Measurements from ENCODE around the gene FRS2.

Gene FRS2

GRCh38 chr12:69457433-69457832 lies 12.8 kb upstream of the FRS2 start:
- FAIRE-seq (no peak), DNase-seq (ENCODE audit: insufficient read length, low spot score) (no peak)
- TF ChIP-seq POU2F2 (IDR thresholded peaks at IDR 0.05; ENCODE audit: low read depth, low read length) (no peak), SPI1 (IDR thresholded peaks at IDR 0.05; ENCODE audit: low read depth, low read length) (no peak), PAX5 (IDR thresholded peaks at IDR 0.05; ENCODE audit: insufficient read depth, low read length, severe bottlenecking) (no peak), POLR2A (IDR thresholded peaks at IDR 0.05; ENCODE audit: low read depth, low read length) (no peak), POLR2AphosphoS5 (IDR thresholded peaks at IDR 0.05; ENCODE audit: low read depth, low read length) (no peak), TAF1 (IDR thresholded peaks at IDR 0.05; ENCODE audit: low read depth, low read length) (no peak)

- DNase-seq (ENCODE audit: insufficient read length, low spot score) (no peak), FAIRE-seq (no peak)
- TF ChIP-seq POLR2AphosphoS5 (IDR thresholded peaks at IDR 0.05; ENCODE audit: low read depth, low read length) (no peak), POLR2A (IDR thresholded peaks at IDR 0.05; ENCODE audit: low read depth, low read length) (no peak), SPI1 (IDR thresholded peaks at IDR 0.05; ENCODE audit: low read depth, low read length) (no peak), TAF1 (IDR thresholded peaks at IDR 0.05; ENCODE audit: low read depth, low read length) (no peak), POU2F2 (IDR thresholded peaks at IDR 0.05; ENCODE audit: low read depth, low read length) (no peak), PAX5 (IDR thresholded peaks at IDR 0.05; ENCODE audit: insufficient read depth, low read length, severe bottlenecking) (no peak)
Observed at GRCh38 chr12:69459477-69459876, 10.7 kb upstream of the FRS2 start.

- FAIRE-seq (no peak), DNase-seq (ENCODE audit: insufficient read length, low spot score) (no peak)
- TF ChIP-seq POLR2A (IDR thresholded peaks at IDR 0.05; ENCODE audit: low read depth, low read length): no peak
- TF ChIP-seq SPI1 (IDR thresholded peaks at IDR 0.05; ENCODE audit: low read depth, low read length): 0 out of 2 replicates have a peak, but pooled peaks have one; percentile 25
- TF ChIP-seq POLR2AphosphoS5 (IDR thresholded peaks at IDR 0.05; ENCODE audit: low read depth, low read length): no peak
Observed at GRCh38 chr12:69464428-69464827, 5.8 kb upstream of the FRS2 start.

GRCh38 chr12:69466867-69467266 lies 3.3 kb upstream of the FRS2 start:
- TF ChIP-seq PAX5 (IDR thresholded peaks at IDR 0.05; ENCODE audit: insufficient read depth, low read length, severe bottlenecking): no peak
- TF ChIP-seq SPI1 (IDR thresholded peaks at IDR 0.05; ENCODE audit: low read depth, low read length): no peak
- TF ChIP-seq POLR2AphosphoS5 (IDR thresholded peaks at IDR 0.05; ENCODE audit: low read depth, low read length): no peak
- TF ChIP-seq POU2F2 (IDR thresholded peaks at IDR 0.05; ENCODE audit: low read depth, low read length): no peak
- DNase-seq (ENCODE audit: insufficient read length, low spot score) (no peak), FAIRE-seq (no peak)

GRCh38 chr12:69467366-69467765 lies 2.8 kb upstream of the FRS2 start:
- peak; percentile 38 for FAIRE-seq
- peak; percentile 89 for TF ChIP-seq SPI1 (IDR thresholded peaks at IDR 0.05; ENCODE audit: low read depth, low read length)
- TF ChIP-seq POU2F2 (IDR thresholded peaks at IDR 0.05; ENCODE audit: low read depth, low read length): no peak
- DNase-seq (ENCODE audit: insufficient read length, low spot score): no peak

GRCh38 chr12:69468237-69469026 lies 1.8 kb upstream of the FRS2 start:
- FAIRE-seq: no peak
- DNase-seq (ENCODE audit: insufficient read length, low spot score): no peak
- TF ChIP-seq POLR2AphosphoS5 (IDR thresholded peaks at IDR 0.05; ENCODE audit: low read depth, low read length) (no peak), POLR2A (IDR thresholded peaks at IDR 0.05; ENCODE audit: low read depth, low read length) (no peak), POU2F2 (IDR thresholded peaks at IDR 0.05; ENCODE audit: low read depth, low read length) (no peak), TAF1 (IDR thresholded peaks at IDR 0.05; ENCODE audit: low read depth, low read length) (no peak), SPI1 (IDR thresholded peaks at IDR 0.05; ENCODE audit: low read depth, low read length) (no peak), PAX5 (IDR thresholded peaks at IDR 0.05; ENCODE audit: insufficient read depth, low read length, severe bottlenecking) (no peak)

- TF ChIP-seq POU2F2 (IDR thresholded peaks at IDR 0.05; ENCODE audit: low read depth, low read length) (no peak), POLR2AphosphoS5 (IDR thresholded peaks at IDR 0.05; ENCODE audit: low read depth, low read length) (no peak), SPI1 (IDR thresholded peaks at IDR 0.05; ENCODE audit: low read depth, low read length) (no peak), TAF1 (IDR thresholded peaks at IDR 0.05; ENCODE audit: low read depth, low read length) (no peak), PAX5 (IDR thresholded peaks at IDR 0.05; ENCODE audit: insufficient read depth, low read length, severe bottlenecking) (no peak), POLR2A (IDR thresholded peaks at IDR 0.05; ENCODE audit: low read depth, low read length) (no peak)
- no peak for FAIRE-seq
Observed at GRCh38 chr12:69469854-69470188, 367 bp upstream of the FRS2 start.

GRCh38 chr12:69471076-69471430 lies 865 bp downstream of the FRS2 start:
- no peak for TF ChIP-seq POLR2AphosphoS5 (IDR thresholded peaks at IDR 0.05; ENCODE audit: low read depth, low read length)
- TF ChIP-seq PAX5 (IDR thresholded peaks at IDR 0.05; ENCODE audit: insufficient read depth, low read length, severe bottlenecking): no peak
- TF ChIP-seq TAF1 (IDR thresholded peaks at IDR 0.05; ENCODE audit: low read depth, low read length): no peak
- TF ChIP-seq POLR2A (IDR thresholded peaks at IDR 0.05; ENCODE audit: low read depth, low read length): no peak
- TF ChIP-seq SPI1 (IDR thresholded peaks at IDR 0.05; ENCODE audit: low read depth, low read length): no peak
- TF ChIP-seq POU2F2 (IDR thresholded peaks at IDR 0.05; ENCODE audit: low read depth, low read length): no peak
- DNase-seq (ENCODE audit: insufficient read length, low spot score) (no peak), FAIRE-seq (no peak)

More at GRCh38 chr12:69469854-69470188, 367 bp upstream of the FRS2 start:
- no peak for DNase-seq (ENCODE audit: insufficient read length, low spot score)

- DNase-seq (ENCODE audit: insufficient read length, low spot score): no peak
- FAIRE-seq: no peak
Observed at GRCh38 chr12:69471667-69472385, 1.6 kb downstream of the FRS2 start.

More at GRCh38 chr12:69471667-69472385, 1.6 kb downstream of the FRS2 start:
- TF ChIP-seq TAF1 (IDR thresholded peaks at IDR 0.05; ENCODE audit: low read depth, low read length) (no peak), POU2F2 (IDR thresholded peaks at IDR 0.05; ENCODE audit: low read depth, low read length) (no peak), PAX5 (IDR thresholded peaks at IDR 0.05; ENCODE audit: insufficient read depth, low read length, severe bottlenecking) (no peak), SPI1 (IDR thresholded peaks at IDR 0.05; ENCODE audit: low read depth, low read length) (no peak), POLR2AphosphoS5 (IDR thresholded peaks at IDR 0.05; ENCODE audit: low read depth, low read length) (no peak), POLR2A (IDR thresholded peaks at IDR 0.05; ENCODE audit: low read depth, low read length) (no peak)

Data from GM12891 (cell line).